ENCODE measurements around the gene CNTN4. TPM values are rescaled to one million over a fixed set of nuclear protein-coding genes. Genes with fewer than 3 reads are reported as not detected.

CNTN4 gene
- total RNA-seq, 1 experiment from 2014 or later = 1.8 TPM

- in situ Hi-C loops (cut with HindIII; ENCODE audit: low pct_unique_long_range_greater_than_20kb, low sequenced_read_pairs) = no loop called here
- no peak for DNase-seq (ENCODE audit: low read depth)
Observed at GRCh38 chr3:2839876-2840275, 741.2 kb downstream of the CNTN4 start.

GRCh38 chr3:2847062-2847841 is 748.6 kb downstream of the CNTN4 start:
- DNase-seq (ENCODE audit: low read depth) = no peak
- in situ Hi-C loops (cut with HindIII; ENCODE audit: low pct_unique_long_range_greater_than_20kb, low sequenced_read_pairs) = no loop called here

DNA sequence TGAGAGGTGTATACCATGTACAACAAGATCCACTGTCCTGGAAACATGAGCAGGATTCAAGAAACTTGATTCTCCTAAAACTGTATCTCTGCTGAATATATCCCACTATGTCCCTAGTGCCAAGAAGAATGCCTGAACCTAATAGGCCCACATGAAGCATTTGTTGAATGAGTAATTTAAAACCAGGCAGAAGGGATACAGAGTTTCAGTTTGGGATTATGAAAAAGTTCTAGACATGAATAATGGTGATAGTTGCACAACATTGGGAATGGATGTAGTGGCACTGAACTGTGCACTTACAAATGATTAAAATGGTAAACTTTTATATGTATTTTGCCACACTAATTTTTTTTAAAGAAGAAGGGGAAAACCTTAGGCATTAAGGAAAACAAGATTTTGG is 750.4 kb downstream of the CNTN4 start:
- in situ Hi-C loops (cut with HindIII; ENCODE audit: low pct_unique_long_range_greater_than_20kb, low sequenced_read_pairs) = no loop called here
- DNase-seq (ENCODE audit: low read depth) = no peak

DNA sequence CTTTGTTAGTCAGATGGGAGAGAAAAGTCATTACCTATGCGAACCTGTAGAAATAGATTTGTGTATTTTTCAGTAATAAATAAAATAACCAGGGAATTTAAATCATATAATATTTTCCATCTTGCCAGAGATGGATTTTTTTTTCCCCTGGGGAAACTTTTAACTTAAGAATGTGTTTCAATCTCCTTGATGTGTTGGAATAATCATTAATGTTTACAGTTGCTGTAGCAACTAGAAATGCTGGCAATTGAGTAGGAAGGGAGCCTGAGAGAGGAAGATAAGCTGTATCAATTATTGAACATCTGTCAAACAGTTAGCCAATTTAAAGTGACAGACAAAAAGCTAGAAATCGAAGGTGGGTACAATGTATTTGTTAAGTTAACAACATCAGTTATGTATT is 752.0 kb downstream of the CNTN4 start:
- in situ Hi-C loops (cut with HindIII; ENCODE audit: low pct_unique_long_range_greater_than_20kb, low sequenced_read_pairs) = no loop called here
- DNase-seq (ENCODE audit: low read depth) = no peak

DNA sequence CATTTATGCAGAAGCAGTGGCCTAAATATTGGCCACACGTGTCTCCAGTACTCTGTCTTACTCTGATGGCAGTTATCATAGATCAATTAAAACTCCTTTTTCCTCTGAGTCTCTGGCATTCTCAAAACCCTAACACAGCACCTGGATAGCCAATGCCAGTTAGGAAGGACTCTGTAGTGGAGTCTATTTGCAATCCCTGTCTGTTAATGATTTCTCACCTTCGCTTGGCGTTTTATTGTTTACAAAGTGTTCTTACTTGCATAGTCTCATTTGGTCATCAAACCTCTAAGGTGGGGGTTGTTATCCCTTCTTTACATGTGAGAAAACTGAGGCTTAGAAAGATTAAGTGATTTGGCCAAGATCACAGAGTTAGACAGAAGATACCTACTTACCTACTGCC is 752.7 kb downstream of the CNTN4 start:
- in situ Hi-C loops (cut with HindIII; ENCODE audit: low pct_unique_long_range_greater_than_20kb, low sequenced_read_pairs) = no loop called here
- DNase-seq (ENCODE audit: low read depth) = no peak

DNA sequence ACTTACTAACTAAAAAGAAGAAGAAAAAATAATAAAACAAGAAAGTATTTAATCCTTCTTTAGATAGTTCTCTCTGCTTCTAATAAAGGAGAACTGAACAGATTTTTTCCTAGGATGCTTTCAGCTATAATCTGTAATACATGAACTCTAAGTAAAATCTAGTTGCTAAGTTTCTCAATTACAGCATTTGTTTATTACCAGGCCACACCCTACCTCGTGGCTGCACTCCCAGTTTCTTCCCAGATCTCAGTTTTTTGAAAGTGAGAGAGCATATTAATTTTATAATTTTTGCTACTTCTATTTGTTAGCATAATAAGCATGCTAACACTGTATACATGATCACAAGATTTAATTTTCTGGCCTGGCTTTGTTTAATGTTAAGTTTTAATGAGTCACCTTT is 753.2 kb downstream of the CNTN4 start:
- in situ Hi-C loops (cut with HindIII; ENCODE audit: low pct_unique_long_range_greater_than_20kb, low sequenced_read_pairs) = no loop called here
- no peak for DNase-seq (ENCODE audit: low read depth)

DNA sequence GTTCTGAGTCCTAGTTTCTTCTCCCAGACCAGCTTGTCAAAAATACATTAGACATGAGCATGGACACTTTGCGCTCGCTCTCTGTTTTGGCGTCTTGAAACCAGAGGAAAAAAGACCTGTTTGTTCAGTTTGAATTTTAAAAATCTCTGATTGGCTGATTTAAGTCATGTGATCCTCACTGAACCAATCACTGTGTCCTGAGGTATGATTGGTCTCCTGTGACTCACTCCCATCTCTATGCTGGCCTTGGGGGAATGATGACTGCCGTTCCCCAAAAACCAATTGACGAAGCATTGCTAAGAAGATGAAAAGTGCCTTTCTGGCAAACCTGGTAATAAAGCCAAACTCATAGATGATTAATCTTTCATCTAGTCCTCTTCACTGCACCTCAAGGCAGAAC is 755.0 kb downstream of the CNTN4 start:
- DNase-seq (ENCODE audit: low read depth) = no peak
- in situ Hi-C loops (cut with HindIII; ENCODE audit: low pct_unique_long_range_greater_than_20kb, low sequenced_read_pairs) = no loop called here

DNA sequence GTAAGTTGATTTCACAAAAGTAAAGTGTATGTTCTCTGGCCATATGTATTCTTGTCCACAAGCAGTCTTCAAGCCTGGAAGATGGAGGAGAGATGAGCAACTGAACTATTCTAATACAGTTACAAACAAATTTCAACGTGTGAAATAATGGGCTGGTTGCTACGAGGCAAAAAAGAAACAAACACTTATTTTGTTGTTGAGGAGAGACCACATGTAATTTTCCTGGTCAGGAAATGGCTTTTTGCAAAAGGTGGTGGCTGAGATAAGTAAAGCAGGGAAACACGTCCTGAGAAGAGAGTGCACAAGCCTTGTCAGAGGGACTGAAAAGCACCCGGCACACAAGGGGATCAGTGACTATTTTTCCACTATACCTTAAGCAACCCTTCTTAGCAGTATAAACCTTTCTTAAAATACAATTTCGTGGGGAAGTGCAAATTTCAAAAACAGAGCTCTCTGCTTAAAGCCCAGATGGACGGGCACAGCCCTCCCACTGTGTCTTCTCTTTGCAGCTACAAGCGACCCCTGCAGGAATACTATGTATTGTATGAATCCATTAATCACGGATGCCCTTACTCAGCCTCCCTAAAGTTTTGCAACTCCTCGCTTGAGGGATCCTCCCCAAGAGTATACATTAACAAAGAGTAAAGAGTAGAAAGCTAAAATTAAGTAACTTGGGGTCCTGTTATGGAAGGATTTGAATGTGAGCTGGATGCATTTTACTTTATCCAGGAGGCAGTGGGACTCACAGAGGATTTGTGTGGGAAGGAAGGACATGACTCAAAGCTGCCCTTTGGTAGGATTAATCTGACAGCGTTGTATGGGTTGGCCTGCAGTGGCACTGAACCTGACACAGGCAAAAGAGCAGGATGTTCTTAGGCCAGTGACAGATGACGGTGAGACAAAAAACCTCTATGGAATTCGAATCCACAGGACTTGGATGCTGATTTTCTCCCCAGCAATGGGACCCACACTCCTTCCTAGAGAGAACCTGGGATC is 757.8 kb downstream of the CNTN4 start:
- in situ Hi-C loops (cut with HindIII; ENCODE audit: low pct_unique_long_range_greater_than_20kb, low sequenced_read_pairs) = no loop called here
- no peak for DNase-seq (ENCODE audit: low read depth)

GRCh38 chr3:2860626-2861025 is 762.0 kb downstream of the CNTN4 start:
- no peak for DNase-seq (ENCODE audit: low read depth)
- in situ Hi-C loops (cut with HindIII; ENCODE audit: low pct_unique_long_range_greater_than_20kb, low sequenced_read_pairs) = no loop called here

GRCh38 chr3:2861120-2861519 is 762.5 kb downstream of the CNTN4 start:
- DNase-seq (ENCODE audit: low read depth) = no peak
- in situ Hi-C loops (cut with HindIII; ENCODE audit: low pct_unique_long_range_greater_than_20kb, low sequenced_read_pairs) = no loop called here

- DNase-seq (ENCODE audit: low read depth) = no peak
- in situ Hi-C loops (cut with HindIII; ENCODE audit: low pct_unique_long_range_greater_than_20kb, low sequenced_read_pairs) = no loop called here
Observed at GRCh38 chr3:2861920-2862319, 763.3 kb downstream of the CNTN4 start.

GRCh38 chr3:2862366-2862765 is 763.7 kb downstream of the CNTN4 start:
- no peak for DNase-seq (ENCODE audit: low read depth)
- in situ Hi-C loops (cut with HindIII; ENCODE audit: low pct_unique_long_range_greater_than_20kb, low sequenced_read_pairs) = no loop called here

DNA sequence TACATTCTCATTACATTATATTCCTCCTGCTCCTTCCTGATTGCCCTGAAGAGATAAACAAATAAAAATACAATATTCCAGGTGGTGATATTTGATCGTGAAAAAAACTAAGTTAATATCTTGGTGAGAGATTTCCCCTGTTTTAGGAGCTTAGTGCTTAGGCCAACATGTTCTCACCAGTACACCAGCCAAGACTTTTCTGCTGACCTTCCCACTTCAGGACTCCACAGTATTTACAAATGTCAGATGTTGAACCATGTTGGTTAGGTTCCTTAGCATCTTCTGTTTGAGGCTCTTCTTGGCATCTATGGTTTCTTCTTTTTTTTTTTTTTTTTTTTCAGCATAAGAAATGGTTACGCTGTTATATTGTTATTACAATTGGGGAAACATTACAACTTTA is 764.5 kb downstream of the CNTN4 start:
- no peak for DNase-seq (ENCODE audit: low read depth)
- in situ Hi-C loops (cut with HindIII; ENCODE audit: low pct_unique_long_range_greater_than_20kb, low sequenced_read_pairs) = no loop called here

GRCh38 chr3:2869905-2870304 is 771.2 kb downstream of the CNTN4 start:
- in situ Hi-C loops (cut with HindIII; ENCODE audit: low pct_unique_long_range_greater_than_20kb, low sequenced_read_pairs) = no loop called here
- no peak for DNase-seq (ENCODE audit: low read depth)

- in situ Hi-C loops (cut with HindIII; ENCODE audit: low pct_unique_long_range_greater_than_20kb, low sequenced_read_pairs) = no loop called here
- DNase-seq (ENCODE audit: low read depth) = peak; percentile 16
Observed at GRCh38 chr3:2870724-2871333, 772.2 kb downstream of the CNTN4 start.

GRCh38 chr3:2872884-2873283 is 774.2 kb downstream of the CNTN4 start:
- no peak for DNase-seq (ENCODE audit: low read depth)
- in situ Hi-C loops (cut with HindIII; ENCODE audit: low pct_unique_long_range_greater_than_20kb, low sequenced_read_pairs) = no loop called here

GRCh38 chr3:2873986-2874385 is 775.3 kb downstream of the CNTN4 start:
- DNase-seq (ENCODE audit: low read depth) = no peak
- in situ Hi-C loops (cut with HindIII; ENCODE audit: low pct_unique_long_range_greater_than_20kb, low sequenced_read_pairs) = no loop called here

DNA sequence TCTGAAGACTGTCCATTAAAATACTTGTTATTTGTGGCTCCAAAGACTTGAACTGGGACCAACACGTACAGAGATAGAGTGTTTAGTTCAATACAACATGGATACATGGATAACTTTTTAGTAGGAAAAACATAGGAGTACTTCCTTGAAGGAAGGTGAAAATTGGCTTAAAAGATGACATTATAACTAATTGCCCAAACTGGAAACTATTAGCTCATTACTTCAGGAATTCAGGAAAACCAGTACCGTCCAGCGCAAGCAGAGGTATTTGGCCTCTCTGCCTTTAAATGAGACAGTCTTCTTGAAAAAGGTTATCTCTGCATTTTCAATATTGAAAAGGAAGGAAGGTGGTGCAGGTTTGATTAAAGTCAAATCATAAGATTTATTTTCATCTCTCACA is 777.0 kb downstream of the CNTN4 start:
- in situ Hi-C loops (cut with HindIII; ENCODE audit: low pct_unique_long_range_greater_than_20kb, low sequenced_read_pairs) = no loop called here
- DNase-seq (ENCODE audit: low read depth) = no peak

DNA sequence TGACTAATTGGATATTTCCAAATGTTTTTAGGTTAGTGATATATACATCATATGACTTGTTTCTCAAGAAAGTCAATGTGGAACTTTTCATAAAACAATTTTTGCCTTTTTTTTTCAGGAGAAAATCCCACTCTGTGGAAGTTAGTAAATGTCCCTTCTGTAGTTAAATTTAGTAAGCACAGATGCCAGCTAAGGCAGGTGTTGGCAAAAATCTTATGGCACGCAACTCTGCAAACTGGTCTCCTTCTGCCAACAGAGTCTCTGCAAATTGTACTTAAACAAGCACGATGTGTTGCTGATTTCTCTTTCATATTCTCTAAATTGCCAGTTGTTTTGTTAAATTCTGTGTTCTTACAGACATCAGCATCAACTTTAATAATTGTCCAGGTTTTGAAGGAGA is 777.7 kb downstream of the CNTN4 start:
- DNase-seq (ENCODE audit: low read depth) = no peak
- in situ Hi-C loops (cut with HindIII; ENCODE audit: low pct_unique_long_range_greater_than_20kb, low sequenced_read_pairs) = no loop called here

All from Caki2 (cell line).